PC-3 (cell line): ENCODE results near the gene CDH6.

Source experiments
- CTCF ChIP-seq: fragments of 300-600 bp; sonication (generic); conservative IDR thresholded peaks from 2 replicates; pipeline ENCODE4 v1.5.1; 2017; ENCODE audit warnings: antibody characterized with exemption, low read depth, mild to moderate bottlenecking, low read length
- EZH2 ChIP-seq: fragments of 300-600 bp; sonication (generic); IDR thresholded peaks from one replicate; pipeline ENCODE4 v1.6.1; 2017; ENCODE audit warnings: antibody characterized with exemption, mild to moderate bottlenecking, low read length; ENCODE audit not compliant: unreplicated experiment
- EZH2phosphoT487 ChIP-seq: fragments of 300-600 bp; sonication (generic); IDR thresholded peaks from 2 replicates; pipeline ENCODE4 v1.6.1; 2018; ENCODE audit warnings: mild to moderate bottlenecking, antibody characterized with exemption, low read length, borderline replicate concordance

DNA sequence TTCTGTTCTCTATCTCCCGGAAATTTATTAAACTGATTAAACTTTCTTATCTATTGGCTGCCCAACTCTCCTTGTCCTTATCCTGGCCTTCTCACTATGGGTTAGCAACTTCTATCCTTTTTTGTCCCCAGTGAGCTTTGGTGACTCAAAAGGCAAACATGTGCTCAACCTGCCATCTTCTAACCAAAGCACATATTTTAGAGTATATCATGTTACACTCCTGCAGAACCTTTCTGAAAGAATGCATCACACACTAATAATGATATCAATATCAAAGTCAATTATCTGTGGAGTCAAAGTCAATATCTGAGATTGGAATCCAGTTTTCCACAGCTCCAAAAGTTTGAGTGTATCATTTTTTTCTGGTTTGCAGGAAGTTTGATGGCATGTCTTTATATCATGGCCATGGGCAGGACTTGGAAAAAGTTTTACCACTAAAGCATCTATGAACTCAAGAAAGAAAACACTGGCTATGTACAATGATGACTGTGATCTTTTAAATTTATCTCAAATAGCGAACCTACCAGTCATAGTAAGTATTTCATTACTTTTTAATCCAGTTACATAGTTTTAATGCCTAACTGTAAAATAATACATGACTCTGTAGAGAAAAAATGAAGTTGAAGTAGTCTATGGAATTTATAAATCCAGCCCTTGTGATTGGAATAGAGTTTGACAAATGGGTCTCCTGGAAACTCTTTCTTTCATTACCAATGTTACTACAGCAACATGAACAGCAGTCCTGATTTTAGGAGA is 171.6 kb downstream of the CDH6 start:
- TF ChIP-seq CTCF: no peak
- TF ChIP-seq EZH2: no peak
- no peak for TF ChIP-seq EZH2phosphoT487
